HuH-7 (cell line): Measurements from ENCODE around the gene CACNA2D3.

ENCODE experiments used
- DNase-seq: peaks from one replicate; pipeline ENCODE4 v3.0.0; 2011; ENCODE audit warnings: low spot score

Gene CACNA2D3

DNA sequence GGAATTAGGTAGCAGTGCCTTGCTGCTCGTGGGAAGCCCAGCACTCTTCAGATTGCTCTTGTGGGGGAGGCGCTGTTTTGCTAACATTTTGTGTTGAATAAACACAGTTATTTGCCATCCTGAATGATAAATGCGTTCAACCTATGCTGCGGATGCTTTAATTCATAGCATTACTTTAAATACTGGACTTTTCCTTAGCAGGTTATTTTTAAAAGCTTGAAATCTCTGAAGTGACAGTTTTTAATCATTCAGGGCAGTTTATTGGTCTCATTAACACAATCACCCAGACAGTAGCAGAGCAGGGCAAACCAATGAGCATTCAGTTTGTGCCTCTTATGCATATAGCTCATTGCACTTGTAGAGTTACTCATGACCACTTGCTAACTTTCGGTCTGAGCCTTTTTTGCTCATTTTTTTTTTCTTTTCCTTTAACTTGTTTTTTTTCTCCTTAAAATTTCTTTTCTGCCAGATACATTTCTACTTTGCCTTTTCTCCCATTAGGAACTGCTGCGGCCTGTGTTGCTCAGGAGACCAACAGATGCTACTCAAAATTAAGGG, 5.2 kb downstream of the CACNA2D3 start:
- no peak for DNase-seq

GRCh38 chr3:54131026-54131605, 8.8 kb downstream of the CACNA2D3 start:
- DNase-seq: no peak

GRCh38 chr3:54131890-54132289, 9.5 kb downstream of the CACNA2D3 start:
- no peak for DNase-seq

GRCh38 chr3:54132685-54133084, 10.3 kb downstream of the CACNA2D3 start:
- no peak for DNase-seq

DNA sequence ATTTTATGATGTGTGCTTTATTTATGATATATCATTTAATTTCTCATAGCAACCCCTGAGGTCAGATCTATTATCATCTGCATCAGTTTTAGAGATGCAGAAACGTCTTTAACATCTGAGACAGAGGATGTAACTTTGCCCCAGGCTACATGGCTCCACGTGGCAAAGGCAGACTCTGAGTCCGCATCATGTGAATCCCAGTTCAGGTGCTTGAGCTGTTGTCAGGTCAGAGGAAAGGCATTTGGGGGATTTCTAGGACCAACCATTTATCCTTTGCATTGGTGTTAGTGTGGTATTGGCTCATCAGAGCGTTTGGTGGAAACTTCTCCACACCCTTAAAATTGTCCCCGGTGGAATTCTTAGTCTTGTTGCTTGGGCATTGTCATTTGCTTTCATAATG, 10.8 kb downstream of the CACNA2D3 start:
- DNase-seq: no peak

- DNase-seq: no peak
These were observed 11.8 kb downstream of the CACNA2D3 start for GRCh38 chr3:54134155-54134554.

DNA sequence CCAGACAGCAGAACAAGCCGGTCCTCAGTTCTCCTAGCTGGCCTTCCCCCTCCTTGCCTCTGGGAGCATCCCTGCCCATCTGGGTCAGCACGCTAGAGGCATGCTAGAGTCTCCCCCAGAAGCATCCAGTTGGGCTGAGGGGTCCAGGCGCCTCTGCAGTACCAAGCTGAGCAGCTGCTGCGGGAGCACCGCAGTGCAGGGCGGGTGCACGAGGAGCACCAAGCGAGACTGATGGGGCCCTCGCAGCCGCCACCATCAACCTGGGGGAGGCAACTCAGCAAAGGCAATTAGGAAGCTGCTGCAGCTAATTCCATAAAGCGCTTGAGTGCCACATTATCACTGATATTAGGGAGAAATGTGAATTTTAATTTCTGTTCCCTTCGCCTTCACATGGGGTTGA, 12.4 kb downstream of the CACNA2D3 start:
- no peak for DNase-seq

DNA sequence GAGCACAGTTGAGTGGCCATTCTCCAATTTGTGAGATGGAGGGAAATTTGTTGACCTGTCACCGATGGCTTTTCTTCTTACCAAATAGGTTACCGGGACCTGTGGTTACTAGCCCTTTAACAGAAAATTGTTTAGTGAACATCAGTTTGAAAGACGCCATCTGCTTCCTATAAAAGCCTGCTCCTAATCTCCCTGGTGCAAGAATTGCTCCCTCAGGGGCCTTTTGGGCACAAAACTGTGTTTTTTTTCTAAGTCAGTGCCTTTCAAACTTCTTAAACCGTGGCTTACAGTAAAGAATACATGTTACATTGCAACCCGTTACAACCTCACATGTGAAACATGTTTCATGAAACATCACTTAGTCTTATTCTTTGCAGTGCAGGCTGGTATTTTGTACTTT, 15.0 kb downstream of the CACNA2D3 start:
- no peak for DNase-seq

- no peak for DNase-seq
These were observed 16.7 kb downstream of the CACNA2D3 start for GRCh38 chr3:54138937-54139547.

GRCh38 chr3:54139630-54140029, 17.3 kb downstream of the CACNA2D3 start:
- no peak for DNase-seq

DNA sequence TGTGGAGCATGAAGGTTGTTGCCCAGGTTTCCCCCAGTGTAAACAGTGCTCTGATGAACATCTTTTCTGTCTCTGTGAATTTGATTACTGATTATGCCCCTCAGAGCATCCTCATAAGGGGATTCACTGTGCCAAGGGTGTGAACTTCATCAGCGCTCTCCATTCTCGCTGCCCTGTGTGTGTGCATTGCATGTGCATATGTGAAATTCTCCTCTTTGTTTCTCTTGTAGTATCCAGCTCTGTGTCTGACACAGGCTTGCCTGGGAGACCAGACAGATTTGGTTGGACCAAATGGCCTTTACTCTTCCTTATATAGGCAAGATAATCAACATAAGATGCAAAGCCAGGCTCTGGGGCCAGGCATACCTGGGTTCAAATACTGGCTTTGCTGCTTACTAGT, 21.9 kb downstream of the CACNA2D3 start:
- DNase-seq: no peak

GRCh38 chr3:54146506-54147239, 24.3 kb downstream of the CACNA2D3 start:
- DNase-seq: peak; percentile 26

DNA sequence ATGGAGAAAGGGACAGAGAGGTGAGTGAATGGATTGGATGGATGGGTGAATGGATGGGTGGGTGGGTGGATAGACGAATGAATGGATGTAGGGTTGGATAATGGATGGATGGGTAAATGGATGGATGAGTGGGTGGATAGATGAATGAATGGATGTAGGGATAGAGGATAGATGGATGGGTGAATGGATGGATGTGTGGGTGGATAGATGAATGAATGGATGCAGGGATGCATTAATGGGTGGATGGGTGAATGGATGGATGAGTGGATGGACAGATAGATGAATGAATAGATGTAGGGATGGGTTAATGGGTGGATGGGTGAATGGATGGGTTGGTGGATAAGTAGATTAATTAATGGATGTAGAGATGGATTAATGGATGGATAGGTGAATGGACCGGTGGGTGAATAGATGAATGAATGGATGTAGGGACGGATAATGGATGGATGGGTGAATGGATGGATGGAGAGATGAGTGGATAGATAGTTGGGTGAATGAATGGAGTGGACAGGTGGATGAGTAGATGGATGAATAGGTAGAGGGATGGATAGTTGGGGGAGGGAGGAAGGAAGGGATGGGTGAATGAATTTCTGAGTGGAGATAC, 28.6 kb downstream of the CACNA2D3 start:
- DNase-seq: no peak

DNA sequence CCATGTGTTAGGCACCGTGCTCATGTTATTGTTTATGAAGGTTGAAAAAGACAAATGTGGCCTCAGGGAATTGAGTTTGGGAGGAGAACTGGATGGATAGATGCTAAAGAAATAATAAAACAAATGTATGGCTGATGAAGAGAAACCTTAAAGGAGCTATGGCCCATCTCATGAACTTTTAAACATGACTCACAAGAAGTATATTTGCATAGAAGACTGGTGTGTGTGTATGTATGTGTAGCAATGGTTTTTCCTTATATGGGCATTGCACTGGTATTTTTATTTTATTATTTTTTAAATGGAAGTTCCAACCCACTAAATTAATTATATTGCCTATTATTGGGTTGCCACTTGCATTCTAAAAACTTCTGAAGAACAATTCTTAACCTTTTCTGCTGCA, 31.1 kb downstream of the CACNA2D3 start:
- no peak for DNase-seq

DNA sequence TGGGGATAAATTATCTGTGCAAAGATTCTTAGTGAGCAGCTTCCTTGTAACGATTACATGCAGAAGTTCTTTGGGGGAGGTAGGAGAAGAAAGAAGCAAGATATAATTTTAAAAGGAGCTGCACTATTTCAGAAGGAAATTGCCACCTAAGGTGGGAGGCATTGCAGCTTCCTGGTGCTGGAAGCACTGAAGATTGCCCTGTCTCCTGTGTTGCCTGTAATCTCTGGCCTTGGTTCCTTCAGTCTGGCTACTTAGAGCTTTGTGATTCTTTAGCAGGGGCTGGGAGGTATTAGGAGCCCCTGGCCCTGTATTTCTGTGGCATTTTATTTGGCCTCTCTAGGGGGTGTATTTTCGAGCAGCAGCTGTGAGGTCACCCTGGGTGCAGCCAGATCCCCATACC, 35.5 kb downstream of the CACNA2D3 start:
- DNase-seq: no peak

GRCh38 chr3:54159917-54160316, 37.6 kb downstream of the CACNA2D3 start:
- no peak for DNase-seq

DNA sequence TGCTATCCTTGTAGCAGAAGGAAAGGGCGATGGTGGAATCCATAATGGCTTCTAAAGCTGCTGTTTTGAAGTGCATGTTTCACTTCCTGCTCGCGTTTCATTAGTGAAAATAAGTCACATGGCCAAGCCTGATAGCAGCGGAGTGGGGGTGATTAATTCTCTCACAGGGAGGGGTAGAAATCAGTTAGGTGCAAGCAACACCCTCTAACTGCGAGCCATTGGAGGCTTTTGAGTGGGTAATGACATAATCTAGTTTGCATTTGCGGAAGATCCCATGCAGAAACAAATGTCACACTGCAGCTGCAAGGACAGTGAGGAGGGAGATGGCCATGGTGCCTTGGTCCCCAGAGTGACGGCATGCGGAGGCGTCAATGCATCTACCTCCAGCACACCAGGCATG, 41.1 kb downstream of the CACNA2D3 start:
- DNase-seq: no peak

DNA sequence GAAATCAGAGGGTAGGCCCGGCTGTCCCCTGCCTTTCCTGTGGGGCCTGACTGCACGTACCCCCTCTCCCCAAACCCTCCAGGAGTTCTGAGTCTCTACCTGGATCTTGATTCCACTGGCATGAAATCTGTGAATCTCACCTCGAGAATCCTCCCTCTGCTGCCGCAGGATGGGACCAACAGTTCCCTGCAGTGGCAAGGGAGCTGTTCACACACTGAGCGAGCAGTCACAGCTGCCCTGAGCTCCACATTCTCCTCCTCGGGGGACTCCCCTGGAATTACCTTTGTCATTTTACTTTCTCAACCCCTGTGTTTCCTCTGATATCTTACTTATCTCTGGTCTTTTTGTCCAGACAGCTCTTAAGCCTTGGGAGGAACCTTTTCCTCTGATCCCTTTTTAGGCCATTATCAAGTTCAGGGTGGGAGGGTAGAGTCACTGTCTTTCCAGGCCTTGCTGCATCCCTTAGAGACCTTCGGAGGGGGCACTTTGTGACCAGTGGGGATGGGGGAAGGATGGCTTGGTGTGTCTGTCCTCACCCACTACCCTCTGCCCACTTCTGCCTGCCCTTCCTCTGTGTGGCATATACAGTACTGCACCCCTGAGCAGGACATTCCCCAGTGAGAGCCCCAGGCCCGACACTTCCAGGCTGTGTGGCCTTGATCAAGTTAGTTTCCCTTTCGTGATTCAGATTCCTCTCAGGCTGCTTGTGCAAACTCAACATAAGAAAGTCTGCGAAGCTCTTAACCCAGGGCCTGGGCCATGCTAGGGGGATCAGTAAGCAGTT, 42.0 kb downstream of the CACNA2D3 start:
- DNase-seq: no peak

- no peak for DNase-seq
These were observed 43.5 kb downstream of the CACNA2D3 start for GRCh38 chr3:54165865-54166264.

GRCh38 chr3:54167999-54168398, 45.6 kb downstream of the CACNA2D3 start:
- DNase-seq: no peak

DNA sequence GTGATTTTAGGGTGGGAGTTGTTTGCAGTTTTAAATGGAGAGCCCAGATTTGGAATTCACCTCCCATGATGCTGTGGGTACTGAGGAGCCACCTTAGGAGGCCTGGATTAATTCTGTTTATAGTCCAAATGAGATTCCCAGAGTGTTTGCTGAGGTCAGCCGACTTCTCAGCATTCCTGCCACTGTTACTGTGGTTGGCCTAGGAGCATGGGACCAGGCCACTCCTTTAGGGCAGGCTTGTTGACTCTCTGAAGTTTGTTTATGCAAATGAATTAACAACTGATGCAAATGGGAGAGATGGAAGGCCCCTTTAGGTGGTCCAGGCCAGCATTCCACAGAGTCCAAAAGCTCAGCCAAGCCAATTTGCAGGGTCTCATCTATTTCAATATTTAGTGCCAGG, 46.1 kb downstream of the CACNA2D3 start:
- DNase-seq: no peak

DNA sequence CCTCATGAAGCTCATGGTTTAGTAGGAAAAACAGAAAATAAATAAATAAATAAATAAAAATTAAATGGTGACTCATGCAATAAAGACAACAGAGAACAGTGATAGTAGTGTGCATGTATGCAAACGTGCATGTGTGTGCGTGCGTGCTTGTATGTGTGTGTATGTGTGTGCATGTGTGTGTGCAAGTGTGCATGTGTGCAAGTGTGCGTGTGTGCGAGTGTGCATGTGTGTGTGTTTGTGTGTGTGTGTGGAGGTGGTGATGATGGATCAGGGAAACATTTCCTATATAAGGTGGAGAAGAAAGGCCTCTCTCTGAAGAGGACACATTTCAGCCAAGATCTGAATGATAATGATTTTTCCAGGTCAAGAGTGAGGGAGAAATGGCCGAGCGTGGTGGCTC, 47.2 kb downstream of the CACNA2D3 start:
- no peak for DNase-seq
